ENCODE data around the gene RPL35.

RPL35 gene

GRCh38 chr9:124894035-124894740 is 32.4 kb upstream of the RPL35 start:
- TF ChIP-seq CTCF (IDR thresholded peaks at IDR 0.05; ENCODE audit: extremely low read depth, missing control alignments) = no peak

GRCh38 chr9:124890179-124890578 is 28.4 kb upstream of the RPL35 start:
- no peak for DNase-seq (ENCODE audit: low spot score)
- no peak for TF ChIP-seq CTCF (IDR thresholded peaks at IDR 0.05; ENCODE audit: extremely low read depth, missing control alignments)

More at GRCh38 chr9:124894035-124894740, 32.4 kb upstream of the RPL35 start:
- no peak for DNase-seq (ENCODE audit: low spot score)

- no peak for TF ChIP-seq CTCF (IDR thresholded peaks at IDR 0.05; ENCODE audit: extremely low read depth, missing control alignments)
- no peak for DNase-seq (ENCODE audit: low spot score)
Observed at GRCh38 chr9:124889006-124889405, 27.2 kb upstream of the RPL35 start.

- TF ChIP-seq CTCF (IDR thresholded peaks at IDR 0.05; ENCODE audit: extremely low read depth, missing control alignments) = no peak
- DNase-seq (ENCODE audit: low spot score) = no peak
Observed at GRCh38 chr9:124887832-124888231, 26.1 kb upstream of the RPL35 start.

- no peak for DNase-seq (ENCODE audit: low spot score)
- no peak for TF ChIP-seq CTCF (IDR thresholded peaks at IDR 0.05; ENCODE audit: extremely low read depth, missing control alignments)
Observed at GRCh38 chr9:124886866-124887492, 25.2 kb upstream of the RPL35 start.

GRCh38 chr9:124886461-124886860 is 24.7 kb upstream of the RPL35 start:
- DNase-seq (ENCODE audit: low spot score) = no peak
- TF ChIP-seq CTCF (IDR thresholded peaks at IDR 0.05; ENCODE audit: extremely low read depth, missing control alignments) = no peak

- TF ChIP-seq CTCF (IDR thresholded peaks at IDR 0.05; ENCODE audit: extremely low read depth, missing control alignments) = no peak
- DNase-seq (ENCODE audit: low spot score) = no peak
Observed at GRCh38 chr9:124885551-124885950, 23.8 kb upstream of the RPL35 start.
